ENCODE measurements around the gene DACT2.
"Not testable (repeated sequence)": the region's sequence is repeated elsewhere in the genome, so short reads cannot be mapped to it uniquely, and the experiment has no call there.

The DACT2 gene

GRCh38 chr6:168281314-168281713 is 38.3 kb downstream of the DACT2 start:
- not testable (repeated sequence) for H3K18ac ChIP-seq (ENCODE audit: low read length); H3K23ac ChIP-seq (ENCODE audit: low read length); H3K79me2 ChIP-seq (ENCODE audit: control insufficient read depth, insufficient read depth, low read length, poor library complexity); H3K36me3 ChIP-seq (ENCODE audit: control insufficient read depth in 1 of 2, insufficient read depth in 2 of 2, low read length in 2 of 2); DNase-seq; H3K79me1 ChIP-seq (ENCODE audit: low read length); H2AK5ac ChIP-seq (ENCODE audit: low read length); H4K8ac ChIP-seq (ENCODE audit: low read depth, low read length); H2BK120ac ChIP-seq (ENCODE audit: insufficient read depth, low read length, poor library complexity); H2BK5ac ChIP-seq (ENCODE audit: low read depth, low read length, poor library complexity); H3K4me1 ChIP-seq (ENCODE audit: control insufficient read depth in 1 of 2, insufficient read depth in 2 of 2, low read length in 2 of 2); H3K14ac ChIP-seq (ENCODE audit: low read length); H2AFZ ChIP-seq (ENCODE audit: insufficient read depth, low read length, poor library complexity); H3K27ac ChIP-seq (ENCODE audit: low read depth, low read length); H4K12ac ChIP-seq (ENCODE audit: low read depth, low read length); H4K91ac ChIP-seq (ENCODE audit: low read depth, low read length); H3K4me3 ChIP-seq (ENCODE audit: low read depth, low read length); H3K9ac ChIP-seq (ENCODE audit: low read length); H2BK12ac ChIP-seq (ENCODE audit: low read length); H3K27me3 ChIP-seq (ENCODE audit: insufficient read depth, low read length); H3K9me3 ChIP-seq (ENCODE audit: insufficient read depth, low read depth, low read length); H3K4ac ChIP-seq (ENCODE audit: low read depth, low read length); H3K4me2 ChIP-seq (ENCODE audit: low read length)
- no CpG with 5 or more reads among the region's 13 CpGs for WGBS (ENCODE audit: extremely low coverage, insufficient coverage, insufficient read length)

- H4K91ac ChIP-seq (ENCODE audit: low read depth, low read length): no peak overlapping the region
- no peaks in the 10 kb centered on the region for H3K27me3 ChIP-seq (ENCODE audit: insufficient read depth, low read length)
- no peak overlapping the region for H3K4ac ChIP-seq (ENCODE audit: low read depth, low read length)
- H2BK12ac ChIP-seq (ENCODE audit: low read length): no peak overlapping the region
- no peaks in the 10 kb centered on the region for H3K79me1 ChIP-seq (ENCODE audit: low read length)
- H2BK120ac ChIP-seq (ENCODE audit: insufficient read depth, low read length, poor library complexity): no peak overlapping the region
- H3K23ac ChIP-seq (ENCODE audit: low read length): no peak overlapping the region
- peaks cover 8% of the 10 kb centered on the region for H3K9me3 ChIP-seq (ENCODE audit: insufficient read depth, low read depth, low read length)
- no CpG with 5 or more reads among the region's 13 CpGs for WGBS (ENCODE audit: extremely low coverage, insufficient coverage, insufficient read length)
- H3K4me1 ChIP-seq (ENCODE audit: control insufficient read depth in 1 of 2, insufficient read depth in 2 of 2, low read length in 2 of 2): peaks cover 0 to 3% of the 10 kb centered on the region in 2 experiments
- no peak overlapping the region for H4K8ac ChIP-seq (ENCODE audit: low read depth, low read length)
- no peak overlapping the region for H4K12ac ChIP-seq (ENCODE audit: low read depth, low read length)
- no peak overlapping the region for H3K4me2 ChIP-seq (ENCODE audit: low read length)
- no peak overlapping the region for H3K18ac ChIP-seq (ENCODE audit: low read length)
- no peak overlapping the region for H3K27ac ChIP-seq (ENCODE audit: low read depth, low read length)
- H2BK5ac ChIP-seq (ENCODE audit: low read depth, low read length, poor library complexity): no peak overlapping the region
- no peak overlapping the region for H3K4me3 ChIP-seq (ENCODE audit: low read depth, low read length)
- no peak for DNase-seq
- no peak overlapping the region for H3K14ac ChIP-seq (ENCODE audit: low read length)
- no peak overlapping the region for H2AK5ac ChIP-seq (ENCODE audit: low read length)
- H3K36me3 ChIP-seq (ENCODE audit: control insufficient read depth in 1 of 2, insufficient read depth in 2 of 2, low read length in 2 of 2): no peaks in the 10 kb centered on the region
- no peak overlapping the region for H3K9ac ChIP-seq (ENCODE audit: low read length)
- no peaks in the 10 kb centered on the region for H3K79me2 ChIP-seq (ENCODE audit: control insufficient read depth, insufficient read depth, low read length, poor library complexity)
- H2AFZ ChIP-seq (ENCODE audit: insufficient read depth, low read length, poor library complexity): no peak overlapping the region
Observed at GRCh38 chr6:168280899-168281245, 38.7 kb downstream of the DACT2 start.

GRCh38 chr6:168280020-168280898 is 39.3 kb downstream of the DACT2 start:
- Histone ChIP-seq H4K8ac (ENCODE audit: low read depth, low read length) (no peak overlapping the region), H3K18ac (ENCODE audit: low read length) (no peak overlapping the region), H3K36me3 (ENCODE audit: control insufficient read depth in 1 of 2, insufficient read depth in 2 of 2, low read length in 2 of 2) (no peaks in the 10 kb centered on the region), H2BK12ac (ENCODE audit: low read length) (no peak overlapping the region), H3K23ac (ENCODE audit: low read length) (no peak overlapping the region), H3K4me3 (ENCODE audit: low read depth, low read length) (no peak overlapping the region), H3K79me1 (ENCODE audit: low read length) (no peaks in the 10 kb centered on the region), H4K91ac (ENCODE audit: low read depth, low read length) (no peak overlapping the region), H2AK5ac (ENCODE audit: low read length) (no peak overlapping the region), H3K27ac (ENCODE audit: low read depth, low read length) (no peak overlapping the region), H3K9ac (ENCODE audit: low read length) (no peak overlapping the region), H2BK120ac (ENCODE audit: insufficient read depth, low read length, poor library complexity) (no peak overlapping the region), H3K4ac (ENCODE audit: low read depth, low read length) (no peak overlapping the region), H3K14ac (ENCODE audit: low read length) (no peak overlapping the region), H3K4me2 (ENCODE audit: low read length) (no peak overlapping the region), H3K4me1 (ENCODE audit: control insufficient read depth in 1 of 2, insufficient read depth in 2 of 2, low read length in 2 of 2) (peaks cover 0 to 3% of the 10 kb centered on the region in 2 experiments), H2BK5ac (ENCODE audit: low read depth, low read length, poor library complexity) (no peak overlapping the region), H3K9me3 (ENCODE audit: insufficient read depth, low read depth, low read length) (peaks cover 5% of the 10 kb centered on the region), H3K27me3 (ENCODE audit: insufficient read depth, low read length) (no peaks in the 10 kb centered on the region), H2AFZ (ENCODE audit: insufficient read depth, low read length, poor library complexity) (no peak overlapping the region), H4K12ac (ENCODE audit: low read depth, low read length) (no peak overlapping the region), H3K79me2 (ENCODE audit: control insufficient read depth, insufficient read depth, low read length, poor library complexity) (no peaks in the 10 kb centered on the region)
- no CpG with 5 or more reads among the region's 21 CpGs for WGBS (ENCODE audit: extremely low coverage, insufficient coverage, insufficient read length)
- DNase-seq: no peak

GRCh38 chr6:168279403-168279935 is 40.1 kb downstream of the DACT2 start:
- H3K36me3 ChIP-seq (ENCODE audit: control insufficient read depth in 1 of 2, insufficient read depth in 2 of 2, low read length in 2 of 2): no peaks in the 10 kb centered on the region
- no peak overlapping the region for H3K4me2 ChIP-seq (ENCODE audit: low read length)
- H3K9me3 ChIP-seq (ENCODE audit: insufficient read depth, low read depth, low read length): peaks cover 3% of the 10 kb centered on the region
- no CpG with 5 or more reads among the region's 21 CpGs for WGBS (ENCODE audit: extremely low coverage, insufficient coverage, insufficient read length)
- no peak overlapping the region for H4K8ac ChIP-seq (ENCODE audit: low read depth, low read length)
- H4K91ac ChIP-seq (ENCODE audit: low read depth, low read length): no peak overlapping the region
- no peak overlapping the region for H3K18ac ChIP-seq (ENCODE audit: low read length)
- no peaks in the 10 kb centered on the region for H3K27me3 ChIP-seq (ENCODE audit: insufficient read depth, low read length)
- H3K4me1 ChIP-seq (ENCODE audit: control insufficient read depth in 1 of 2, insufficient read depth in 2 of 2, low read length in 2 of 2): peaks cover 0 to 3% of the 10 kb centered on the region in 2 experiments
- no peak overlapping the region for H2BK120ac ChIP-seq (ENCODE audit: insufficient read depth, low read length, poor library complexity)
- DNase-seq: no peak
- H2BK5ac ChIP-seq (ENCODE audit: low read depth, low read length, poor library complexity): no peak overlapping the region
- no peak overlapping the region for H3K27ac ChIP-seq (ENCODE audit: low read depth, low read length)
- H3K14ac ChIP-seq (ENCODE audit: low read length): no peak overlapping the region
- no peak overlapping the region for H3K23ac ChIP-seq (ENCODE audit: low read length)
- H2AFZ ChIP-seq (ENCODE audit: insufficient read depth, low read length, poor library complexity): no peak overlapping the region
- H4K12ac ChIP-seq (ENCODE audit: low read depth, low read length): no peak overlapping the region
- H2AK5ac ChIP-seq (ENCODE audit: low read length): no peak overlapping the region
- H3K79me1 ChIP-seq (ENCODE audit: low read length): no peaks in the 10 kb centered on the region
- H3K9ac ChIP-seq (ENCODE audit: low read length): no peak overlapping the region
- no peak overlapping the region for H3K4me3 ChIP-seq (ENCODE audit: low read depth, low read length)
- no peak overlapping the region for H2BK12ac ChIP-seq (ENCODE audit: low read length)
- H3K4ac ChIP-seq (ENCODE audit: low read depth, low read length): no peak overlapping the region
- H3K79me2 ChIP-seq (ENCODE audit: control insufficient read depth, insufficient read depth, low read length, poor library complexity): no peaks in the 10 kb centered on the region

Measured in trophoblast cell (in vitro differentiated cells and primary cell).